ENCODE results near the gene KRTAP19-2. TPM values are rescaled to one million over a fixed set of nuclear protein-coding genes. Genes with fewer than 3 reads are reported as not detected.
A peak's percentile ranks its signal among the peaks of the same experiment; 100 is the strongest.

Gene KRTAP19-2
- total RNA-seq, 1 experiment from 2014 or later: not detected

GRCh38 chr21:30463713-30464112, 23.5 kb downstream of the KRTAP19-2 start:
- Histone ChIP-seq H3K27ac (ENCODE audit: low read depth, low read length, poor library complexity, severe bottlenecking) (no peak overlapping the region), H3K36me3 (ENCODE audit: insufficient read depth, low read length, poor library complexity, severe bottlenecking) (no peaks in the 10 kb centered on the region), H3K27me3 (replicated peaks; ENCODE audit: insufficient read depth, low read depth, low read length, poor library complexity) (no peaks in the 10 kb centered on the region), H3K4me1 (ENCODE audit: insufficient read depth, low read length, poor library complexity, severe bottlenecking) (no peaks in the 10 kb centered on the region), H3K9me3 (ENCODE audit: low read depth, low read length, poor library complexity, severe bottlenecking) (no peaks in the 10 kb centered on the region), H3K4me3 (ENCODE audit: low read depth, low read length, poor library complexity, severe bottlenecking) (no peak overlapping the region)
- DNase-seq (ENCODE audit: low spot score): peak; percentile 21
- no TSS peak for BruUV-seq (replicated peaks)
- POLR2A ChIA-PET (ENCODE audit: low non-redundant PET): no interaction called here
- CTCF ChIA-PET: no interaction called here
- TF ChIP-seq EZH2 (IDR thresholded peaks at IDR 0.05; ENCODE audit: borderline replicate concordance, low read depth, low read length, poor library complexity, severe bottlenecking) (no peak), CTCF (conservative IDR thresholded peaks at IDR 0.05; ENCODE audit: low read depth, low read length) (peak; percentile 71)
- intact Hi-C loops (cut with micrococcal nuclease; ENCODE audit: unreplicated experiment): loop anchor here (10.0 kb wide), 1 partner anchor 119 kb away; the partner anchor contains the start of gene KRTAP23-1

GRCh38 chr21:30448514-30448913, 38.7 kb downstream of the KRTAP19-2 start:
- CTCF ChIA-PET: no interaction called here

GRCh38 chr21:30447056-30447455, 40.2 kb downstream of the KRTAP19-2 start:
- Histone ChIP-seq H3K27ac (ENCODE audit: low read depth, low read length, poor library complexity, severe bottlenecking) (no peak overlapping the region), H3K9me3 (ENCODE audit: low read depth, low read length, poor library complexity, severe bottlenecking) (no peaks in the 10 kb centered on the region), H3K36me3 (ENCODE audit: insufficient read depth, low read length, poor library complexity, severe bottlenecking) (no peaks in the 10 kb centered on the region), H3K27me3 (replicated peaks; ENCODE audit: insufficient read depth, low read depth, low read length, poor library complexity) (peaks cover 12% of the 10 kb centered on the region), H3K4me1 (ENCODE audit: insufficient read depth, low read length, poor library complexity, severe bottlenecking) (no peaks in the 10 kb centered on the region), H3K4me3 (ENCODE audit: low read depth, low read length, poor library complexity, severe bottlenecking) (no peak overlapping the region)
- POLR2A ChIA-PET (ENCODE audit: low non-redundant PET): no interaction called here
- intact Hi-C loops (cut with micrococcal nuclease; ENCODE audit: unreplicated experiment): no loop called here
- no peak for DNase-seq (ENCODE audit: low spot score)
- no TSS peak for BruUV-seq (replicated peaks)
- CTCF ChIA-PET: no interaction called here
- TF ChIP-seq CTCF (conservative IDR thresholded peaks at IDR 0.05; ENCODE audit: low read depth, low read length): no peak
- no peak for TF ChIP-seq EZH2 (IDR thresholded peaks at IDR 0.05; ENCODE audit: borderline replicate concordance, low read depth, low read length, poor library complexity, severe bottlenecking)

More at GRCh38 chr21:30448514-30448913, 38.7 kb downstream of the KRTAP19-2 start:
- POLR2A ChIA-PET (ENCODE audit: low non-redundant PET): no interaction called here
- TF ChIP-seq CTCF (conservative IDR thresholded peaks at IDR 0.05; ENCODE audit: low read depth, low read length) (no peak), EZH2 (IDR thresholded peaks at IDR 0.05; ENCODE audit: borderline replicate concordance, low read depth, low read length, poor library complexity, severe bottlenecking) (no peak)
- Histone ChIP-seq H3K36me3 (ENCODE audit: insufficient read depth, low read length, poor library complexity, severe bottlenecking) (no peaks in the 10 kb centered on the region), H3K4me3 (ENCODE audit: low read depth, low read length, poor library complexity, severe bottlenecking) (no peak overlapping the region), H3K9me3 (ENCODE audit: low read depth, low read length, poor library complexity, severe bottlenecking) (no peaks in the 10 kb centered on the region), H3K27ac (ENCODE audit: low read depth, low read length, poor library complexity, severe bottlenecking) (no peak overlapping the region), H3K27me3 (replicated peaks; ENCODE audit: insufficient read depth, low read depth, low read length, poor library complexity) (peaks cover 12% of the 10 kb centered on the region), H3K4me1 (ENCODE audit: insufficient read depth, low read length, poor library complexity, severe bottlenecking) (no peaks in the 10 kb centered on the region)
- no TSS peak for BruUV-seq (replicated peaks)
- intact Hi-C loops (cut with micrococcal nuclease; ENCODE audit: unreplicated experiment): no loop called here
- no peak for DNase-seq (ENCODE audit: low spot score)

Measured in A673 (cell line).